HG03064 (cell line): ENCODE measurements around the gene C1QL3.

Source experiments
- ATAC-seq: cut with Tn5 transposase; IDR thresholded peaks from one replicate; pipeline ENCODE4 v1.9.1; 2021; ENCODE audit warnings: low read depth; ENCODE audit not compliant: unreplicated experiment

Gene C1QL3

GRCh38 chr10:16497911-16498310, 23.8 kb downstream of the C1QL3 start:
- ATAC-seq: no peak

DNA sequence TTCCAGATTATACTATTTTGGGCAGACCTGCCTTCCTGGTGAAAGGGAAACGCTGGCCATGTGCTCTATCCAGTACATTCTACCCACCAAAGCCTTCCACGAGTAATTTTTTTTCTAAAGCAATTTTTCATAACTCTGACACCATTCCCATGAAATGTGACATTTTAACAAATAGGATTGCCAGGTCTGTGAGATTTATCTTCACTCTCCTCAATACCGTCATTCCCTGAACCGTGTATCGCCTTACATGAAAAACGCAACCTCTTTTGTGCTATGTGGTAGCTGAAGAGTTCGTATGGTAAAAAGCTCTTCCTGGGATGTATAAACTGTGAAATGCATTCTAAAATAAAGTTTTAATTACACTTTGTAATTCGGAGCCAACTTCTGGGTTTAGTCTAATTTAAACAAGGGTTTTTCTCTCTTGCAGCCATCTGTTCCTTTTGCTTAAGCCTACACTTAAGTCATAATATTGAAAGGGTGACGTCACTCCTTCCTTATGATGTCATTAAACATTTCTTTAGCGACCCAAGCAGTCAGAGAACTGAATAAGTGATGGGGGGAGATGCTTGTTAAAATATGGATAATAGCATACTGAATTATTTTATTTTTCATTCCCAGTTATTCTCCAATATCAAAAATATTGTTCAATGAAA, 27.7 kb downstream of the C1QL3 start:
- ATAC-seq: no peak

DNA sequence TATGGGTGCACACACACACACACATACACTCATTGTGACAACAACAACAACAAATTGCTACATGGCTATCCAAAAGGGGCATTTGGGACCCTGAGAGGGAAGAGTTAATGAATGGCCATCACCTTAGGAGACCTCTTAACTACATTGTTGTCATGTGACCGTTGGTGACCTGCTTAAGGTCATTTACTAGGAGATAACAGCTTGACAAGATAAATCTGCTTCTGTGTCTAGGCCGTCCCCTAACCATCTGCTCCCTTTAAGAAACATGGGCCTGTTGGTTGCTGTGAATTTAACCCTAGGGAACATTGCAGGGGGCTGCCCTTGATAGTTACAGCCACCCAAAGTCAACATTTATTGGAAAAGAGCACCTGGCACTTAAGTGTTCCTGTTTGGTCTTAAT, 29.7 kb downstream of the C1QL3 start:
- ATAC-seq: no peak

DNA sequence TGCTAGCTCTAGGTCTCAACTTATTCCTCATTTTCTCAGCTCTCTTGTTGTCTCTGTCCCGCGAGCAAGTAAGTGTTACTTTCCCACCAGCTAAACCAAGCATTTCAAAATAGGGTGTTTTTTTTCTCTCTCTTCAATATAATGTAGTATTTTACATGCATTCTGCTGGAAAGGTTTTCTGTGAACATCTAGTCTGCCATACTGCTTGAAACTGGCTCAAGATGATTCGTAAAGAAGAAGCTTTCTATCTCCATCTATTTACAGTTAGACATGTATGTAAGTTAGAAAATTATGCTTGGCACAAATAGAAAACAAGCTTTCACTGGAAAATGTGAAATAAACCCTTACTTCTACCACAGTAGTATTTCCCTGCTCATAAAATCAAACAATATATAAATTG, 31.2 kb downstream of the C1QL3 start:
- ATAC-seq: no peak

- ATAC-seq: no peak
Measured at GRCh38 chr10:16483241-16483917, 38.3 kb downstream of the C1QL3 start.

- no peak for ATAC-seq
Measured at GRCh38 chr10:16481052-16481728, 40.5 kb downstream of the C1QL3 start.

DNA sequence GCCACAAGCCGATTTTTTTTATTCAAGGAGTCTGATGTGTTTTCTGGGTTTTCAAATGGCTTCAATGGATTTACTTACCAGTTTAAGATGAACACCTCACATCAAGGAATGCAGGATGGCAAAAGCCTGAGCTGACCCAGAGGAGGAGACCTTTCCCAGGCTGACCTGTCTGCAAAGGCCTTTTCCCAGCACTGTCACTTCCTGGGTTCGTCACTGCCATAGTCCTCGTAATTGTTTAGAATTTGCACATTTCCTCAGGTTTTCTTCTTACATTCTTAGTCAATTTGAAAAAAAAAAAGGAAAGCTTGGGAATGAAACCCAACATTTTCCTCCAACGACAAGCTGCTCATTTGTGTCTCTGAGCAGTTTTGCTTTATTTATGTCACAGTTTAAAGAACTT, 42.9 kb downstream of the C1QL3 start:
- no peak for ATAC-seq

DNA sequence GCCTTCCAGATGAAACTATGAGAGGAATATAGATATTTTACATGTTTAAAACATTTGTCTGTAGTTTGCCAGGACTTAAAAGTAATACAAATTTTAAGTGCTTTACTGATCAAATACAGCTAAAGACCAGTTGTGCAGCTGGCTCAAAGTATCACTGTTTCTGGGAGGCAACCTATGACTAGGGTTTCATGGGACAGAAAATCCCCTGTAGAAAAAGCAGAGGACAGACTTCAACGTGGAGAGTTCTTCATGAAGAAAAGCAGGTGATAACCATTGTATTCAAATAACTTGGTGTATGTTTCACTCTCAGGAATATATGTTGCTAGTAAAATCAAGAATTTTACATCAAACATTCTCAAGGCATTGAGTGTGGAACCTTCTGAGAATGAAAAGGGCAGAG, 43.9 kb downstream of the C1QL3 start:
- ATAC-seq: no peak

- no peak for ATAC-seq
Measured at GRCh38 chr10:16472828-16473227, 48.9 kb downstream of the C1QL3 start.

DNA sequence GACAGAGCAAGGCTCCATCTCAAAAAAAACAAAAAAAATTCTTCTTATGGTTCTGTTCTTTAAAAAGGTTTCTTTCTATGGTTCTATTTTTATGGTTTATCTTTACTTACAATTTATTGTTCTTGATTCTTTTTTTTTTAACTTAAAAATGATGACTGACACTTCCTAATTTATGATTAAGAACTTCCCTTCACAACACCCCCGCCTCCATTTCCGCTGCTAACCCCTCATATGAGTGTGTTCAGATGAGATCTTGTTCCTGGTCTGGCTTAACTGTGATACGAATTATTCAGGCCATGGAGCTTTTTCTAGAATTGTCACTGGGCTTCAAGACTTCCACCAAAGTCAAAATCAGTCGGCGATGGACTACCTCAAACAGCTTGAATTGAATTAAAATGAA, 50.9 kb downstream of the C1QL3 start:
- no peak for ATAC-seq

DNA sequence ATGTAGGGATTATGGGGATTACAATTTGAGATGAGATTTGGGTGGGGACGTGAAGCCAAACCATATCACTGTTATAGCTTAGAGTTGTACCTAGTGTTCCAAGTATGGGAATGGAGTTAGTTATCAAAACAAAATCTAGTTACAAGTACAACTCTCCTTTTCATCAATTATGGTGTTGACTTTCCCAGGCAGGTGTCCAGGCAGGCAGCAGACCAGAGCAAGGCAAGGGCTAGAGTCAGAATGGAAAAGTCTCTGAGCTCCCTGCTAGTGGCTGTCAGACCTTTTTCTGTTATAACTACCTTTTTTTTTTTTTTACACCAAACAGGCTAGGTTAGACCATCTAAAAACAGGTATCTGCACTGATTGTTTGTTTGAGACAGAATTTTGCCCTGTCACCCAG, 55.7 kb downstream of the C1QL3 start:
- ATAC-seq: no peak
